CD4-positive, CD25-positive, alpha-beta regulatory T cell (primary cell): ENCODE measurements around the gene ALOX12B. TPM values are rescaled to one million over a fixed set of nuclear protein-coding genes. Genes with fewer than 3 reads are reported as not detected.

Source experiments
- ATAC-seq, 2 donors: fragments of 150-1000 bp; cut with Tn5 transposase; one replicate each; pipeline ENCODE4 v1.10.0; 2021; ENCODE audit warnings: low read depth in 2 of 2, moderate number of reproducible peaks in 2 of 2, moderate library complexity in 1 of 2
- DNase-seq, 3 donors: peaks; one replicate each; pipeline versions ENCODE4 v3.0.0 to v3.0.0-alpha.2; 2012 to 2022; ENCODE audit warnings: mixed read lengths in 1 of 3
- H3K27ac ChIP-seq: one replicate; pipeline ENCODE4 v1.7.0; 2013; ENCODE audit warnings: mild to moderate bottlenecking, low read length; ENCODE audit not compliant: insufficient read depth, poor library complexity, severe bottlenecking
- H3K27me3 ChIP-seq: one replicate; pipeline ENCODE4 v1.7.0; 2013; ENCODE audit warnings: low read length; ENCODE audit not compliant: control insufficient read depth, insufficient read depth
- H3K36me3 ChIP-seq: one replicate; pipeline ENCODE4 v1.7.0; 2013; ENCODE audit warnings: mild to moderate bottlenecking, low read length, moderate library complexity; ENCODE audit not compliant: control insufficient read depth, insufficient read depth
- H3K4me1 ChIP-seq: 2 replicates; pipeline ENCODE4 v1.7.0; 2013; ENCODE audit warnings: mild to moderate bottlenecking, low read length; ENCODE audit not compliant: insufficient read depth, control insufficient read depth, poor library complexity, severe bottlenecking
- H3K4me3 ChIP-seq: one replicate; pipeline ENCODE4 v1.7.0; 2013; ENCODE audit warnings: low read depth, mild to moderate bottlenecking, low read length, moderate library complexity
- H3K9me3 ChIP-seq, 2 experiments: 1 replicate in 1 of 2; 2 replicates in 1 of 2; pipeline ENCODE4 v1.7.0; 2013; ENCODE audit warnings: low read length in 2 of 2, mild to moderate bottlenecking in 1 of 2, moderate library complexity in 1 of 2; ENCODE audit not compliant: control insufficient read depth in 2 of 2
- H3K27ac Mint-ChIP-seq, 3 donors: one replicate each; pipeline ENCODE4 v1.8.0; 2020 to 2022; ENCODE audit warnings: mild to moderate bottlenecking in 3 of 3, mixed read lengths in 3 of 3, moderate library complexity in 2 of 3
- H3K27me3 Mint-ChIP-seq: one replicate; pipeline ENCODE4 v1.8.0; 2022; ENCODE audit warnings: mild to moderate bottlenecking, mixed read lengths
- H3K36me3 Mint-ChIP-seq: one replicate; pipeline ENCODE4 v1.8.0; 2020; ENCODE audit warnings: mixed read lengths
- H3K4me1 Mint-ChIP-seq, 4 donors: one replicate each; pipeline ENCODE4 v1.8.0; 2020 to 2022; ENCODE audit warnings: mixed read lengths in 4 of 4, mild to moderate bottlenecking in 1 of 4
- H3K4me3 Mint-ChIP-seq, 4 donors: one replicate each; pipeline ENCODE4 v1.8.0; 2020 to 2022; ENCODE audit warnings: mild to moderate bottlenecking in 4 of 4, mixed read lengths in 4 of 4, moderate library complexity in 3 of 4
- H3K9me3 Mint-ChIP-seq, 7 donors: one replicate each; pipeline ENCODE4 v1.8.0; 2020 to 2022; ENCODE audit warnings: mixed read lengths in 7 of 7, mild to moderate bottlenecking in 3 of 7, moderate library complexity in 2 of 7
- polyA plus RNA-seq, 4 donors: library from polyadenylated mRNA; unstranded; fragments of 300-500 nt; fragmentation: Illumina TruSeq; gene quantifications; one replicate each; pipeline ENCODE4 v1.2.3, GENCODE V29; 2021
- total RNA-seq: library from RNA; stranded (reverse); gene quantifications from one replicate; pipeline ENCODE4 v1.2.3, GENCODE V29; 2022

The ALOX12B gene
- total and polyA plus RNA-seq, 5 donors from 2014 or later, result 0.53 to 0.68 (median 0.67) TPM; not detected in 2

DNA sequence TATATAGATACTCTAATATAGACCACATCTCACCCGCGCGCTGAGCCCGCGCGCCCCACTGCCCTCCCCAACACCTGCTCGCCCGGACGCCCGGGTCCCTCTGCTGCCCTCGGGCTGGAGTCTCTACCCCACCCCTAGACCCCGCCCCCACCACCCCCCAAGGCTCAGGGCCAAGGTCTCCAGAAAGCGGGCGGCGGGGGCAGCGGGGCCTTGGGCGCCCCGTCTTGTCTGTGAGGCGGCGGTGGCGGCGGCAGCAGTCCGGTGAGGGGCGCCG, 33.8 kb upstream of the ALOX12B start:
- peaks cover 12% of the 10 kb centered on the region for H3K27me3 ChIP-seq
- H3K36me3 ChIP-seq, result no peaks in the 10 kb centered on the region
- DNase-seq (peak in 1 of 3 donors; percentile 35), ATAC-seq (no peak)
- no peaks in the 10 kb centered on the region for H3K9me3 ChIP-seq
- Mint-ChIP-seq H3K9me3 (peaks cover 0 to 19% (median 0%) of the 10 kb centered on the region in 7 donors), H3K36me3 (peaks cover 7% of the 10 kb centered on the region), H3K4me3 (peak overlapping the region; percentile 93 to 96 (median 94)), H3K4me1 (peaks cover 28 to 84% (median 56%) of the 10 kb centered on the region in 4 donors), H3K27me3 (peaks cover 82% of the 10 kb centered on the region), H3K27ac (no peak overlapping the region)
- H3K27ac ChIP-seq, result no peak overlapping the region
- peak overlapping the region; percentile 79 for H3K4me3 ChIP-seq
- H3K4me1 ChIP-seq, result peaks cover 80% of the 10 kb centered on the region

GRCh38 chr17:8120520-8121406, 33.2 kb upstream of the ALOX12B start:
- peaks cover 25 to 79% (median 52%) of the 10 kb centered on the region in 4 donors for H3K4me1 Mint-ChIP-seq
- peak; percentile 26 to 67 (median 49) for DNase-seq
- no peak overlapping the region for H3K27ac ChIP-seq
- peaks cover 0 to 19% (median 0%) of the 10 kb centered on the region in 7 donors for H3K9me3 Mint-ChIP-seq
- peak overlapping the region; percentile 93 to 96 (median 94) for H3K4me3 Mint-ChIP-seq
- ATAC-seq, result no peak
- peak overlapping the region; percentile 86 for H3K4me3 ChIP-seq
- no peaks in the 10 kb centered on the region for H3K9me3 ChIP-seq
- H3K27me3 Mint-ChIP-seq, result peaks cover 82% of the 10 kb centered on the region
- no peaks in the 10 kb centered on the region for H3K36me3 ChIP-seq
- peaks cover 18% of the 10 kb centered on the region for H3K27me3 ChIP-seq
- H3K27ac Mint-ChIP-seq, result peak overlapping the region; percentile 94 to 99 (median 99)
- H3K4me1 ChIP-seq, result peaks cover 75% of the 10 kb centered on the region
- H3K36me3 Mint-ChIP-seq, result peaks cover 7% of the 10 kb centered on the region

DNA sequence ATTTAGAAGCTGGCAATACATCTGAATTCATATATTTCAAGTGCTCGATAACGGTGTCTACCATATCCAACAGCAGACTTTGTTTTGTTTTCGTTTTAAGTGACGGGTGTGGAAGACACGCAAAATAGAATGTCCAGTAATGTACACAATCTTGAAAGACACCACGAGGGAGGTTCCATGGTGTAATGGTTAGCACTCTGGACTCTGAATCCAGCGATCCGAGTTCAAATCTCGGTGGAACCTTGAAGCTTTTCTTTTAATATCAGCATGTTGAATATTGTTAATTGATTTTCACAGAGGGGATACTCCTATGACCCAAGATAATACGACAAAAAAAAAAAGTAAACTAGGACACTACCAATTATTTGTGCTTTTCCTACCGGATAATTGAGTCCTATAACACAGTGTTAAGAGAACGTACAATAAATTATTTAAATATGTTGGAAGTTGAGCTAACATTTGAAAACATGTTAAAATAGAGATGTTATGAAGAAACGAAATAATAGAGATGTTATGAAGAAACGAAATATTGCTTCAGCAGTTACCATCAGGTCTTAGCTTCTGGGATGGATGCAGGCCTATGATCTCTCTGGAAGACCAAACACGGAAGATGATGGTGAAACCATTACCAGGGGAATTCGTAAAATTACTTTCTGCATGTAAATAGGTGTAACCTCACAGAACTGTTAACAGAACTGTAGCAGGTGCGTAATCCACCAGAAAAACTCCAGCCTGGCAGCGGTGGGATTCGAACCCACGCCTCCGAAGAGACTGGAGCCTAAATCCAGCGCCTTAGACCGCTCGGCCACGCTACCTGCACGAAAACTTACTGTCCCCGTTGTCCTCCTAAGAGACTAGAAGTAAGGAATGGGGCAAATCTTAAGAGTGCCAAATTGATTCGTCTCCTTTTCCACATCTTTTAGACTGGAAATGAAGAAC, 32.3 kb upstream of the ALOX12B start:
- peaks cover 66% of the 10 kb centered on the region for H3K4me1 ChIP-seq
- H3K4me3 ChIP-seq, result peak overlapping the region; percentile 86
- DNase-seq (peak; percentile 69 to 93 (median 91)), ATAC-seq (peak; percentile 51 to 58)
- no peaks in the 10 kb centered on the region for H3K36me3 ChIP-seq
- peaks cover 22% of the 10 kb centered on the region for H3K27me3 ChIP-seq
- peak overlapping the region; percentile 75 for H3K27ac ChIP-seq
- no peaks in the 10 kb centered on the region for H3K9me3 ChIP-seq
- Mint-ChIP-seq H3K27ac (peak overlapping the region; percentile 94 to 99 (median 99)), H3K4me3 (peak overlapping the region; percentile 93 to 96 (median 94)), H3K36me3 (peaks cover 7% of the 10 kb centered on the region), H3K9me3 (peaks cover 0 to 14% (median 0%) of the 10 kb centered on the region in 7 donors), H3K27me3 (peaks cover 82% of the 10 kb centered on the region), H3K4me1 (peaks cover 19 to 70% (median 44%) of the 10 kb centered on the region in 4 donors)

DNA sequence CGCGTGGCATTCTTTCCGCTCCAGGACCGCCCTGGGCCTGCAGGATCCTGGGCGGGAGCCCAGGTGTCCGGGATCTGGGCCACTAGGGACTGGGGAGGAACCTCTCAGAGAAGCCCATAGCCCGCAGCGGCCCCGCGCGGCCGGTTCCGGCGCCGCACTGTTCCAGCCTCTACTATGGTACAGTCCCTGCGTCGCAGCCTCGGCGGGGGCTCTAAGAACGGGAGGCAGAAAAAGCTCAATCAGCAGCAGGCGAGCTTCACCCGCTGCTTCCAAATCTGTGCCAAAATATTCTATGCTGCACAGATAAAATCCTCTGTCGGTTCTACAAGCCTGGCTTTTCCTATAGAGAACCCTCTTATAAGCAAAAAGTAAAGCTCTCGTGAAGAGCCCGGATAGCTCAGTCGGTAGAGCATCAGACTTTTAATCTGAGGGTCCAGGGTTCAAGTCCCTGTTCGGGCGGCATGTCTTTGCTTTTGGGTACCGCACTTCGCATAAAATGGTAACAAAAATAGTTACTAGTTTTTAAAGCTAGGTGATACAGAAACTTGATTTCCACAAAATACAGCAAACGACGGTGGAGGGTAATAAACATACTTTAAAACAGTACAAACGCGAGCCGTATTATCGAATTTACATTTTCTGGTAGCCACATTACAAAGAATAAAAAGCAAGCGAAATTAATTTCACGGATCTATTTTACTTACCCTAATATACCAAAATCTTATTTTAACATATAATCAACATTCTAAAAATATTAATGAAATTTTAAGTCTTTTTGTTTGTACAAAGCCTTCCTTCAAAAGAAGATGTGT, 31.5 kb upstream of the ALOX12B start:
- H3K27me3 Mint-ChIP-seq, result peaks cover 82% of the 10 kb centered on the region
- Histone ChIP-seq H3K9me3 (no peaks in the 10 kb centered on the region), H3K27ac (peak overlapping the region; percentile 75), H3K36me3 (no peaks in the 10 kb centered on the region), H3K4me1 (peaks cover 57% of the 10 kb centered on the region), H3K4me3 (peak overlapping the region; percentile 86), H3K27me3 (peaks cover 22% of the 10 kb centered on the region)
- H3K9me3 Mint-ChIP-seq, result peaks cover 0 to 12% (median 0%) of the 10 kb centered on the region in 7 donors
- H3K36me3 Mint-ChIP-seq, result peaks cover 7% of the 10 kb centered on the region
- peaks cover 16 to 61% (median 37%) of the 10 kb centered on the region in 4 donors for H3K4me1 Mint-ChIP-seq
- peak overlapping the region; percentile 93 to 98 (median 94) for H3K4me3 Mint-ChIP-seq
- peak; percentile 74 for ATAC-seq
- DNase-seq, result peak; percentile 75 to 88 (median 80)
- peak overlapping the region; percentile 95 to 100 (median 99) for H3K27ac Mint-ChIP-seq

- DNase-seq (no peak), ATAC-seq (peak in 1 of 2 donors; percentile 1)
- Histone ChIP-seq H3K27me3 (peaks cover 22% of the 10 kb centered on the region), H3K9me3 (no peaks in the 10 kb centered on the region), H3K4me3 (peak within 1 kb of the TSS; percentile 86), H3K27ac (peak within 1 kb of the TSS; percentile 75), H3K4me1 (peaks cover 49% of the 10 kb centered on the region), H3K36me3 (no peaks in the 10 kb centered on the region)
- Mint-ChIP-seq H3K9me3 (peaks cover 0 to 11% (median 0%) of the 10 kb centered on the region in 7 donors), H3K4me1 (peaks cover 16 to 53% (median 31%) of the 10 kb centered on the region in 4 donors), H3K36me3 (peaks cover 7% of the 10 kb centered on the region), H3K27ac (peak within 1 kb of the TSS; percentile 95 to 100 (median 99)), H3K4me3 (peak within 1 kb of the TSS; percentile 93 to 98 (median 94)), H3K27me3 (peaks cover 82% of the 10 kb centered on the region)
Measured at GRCh38 chr17:8117980-8118768, 30.7 kb upstream of the ALOX12B start, which contains the start of gene ALOXE3. Gene ALOXE3, minus strand, starts transcription at chr17:8118514. Its CDS starts 524 bp downstream, at chr17:8117990.

DNA sequence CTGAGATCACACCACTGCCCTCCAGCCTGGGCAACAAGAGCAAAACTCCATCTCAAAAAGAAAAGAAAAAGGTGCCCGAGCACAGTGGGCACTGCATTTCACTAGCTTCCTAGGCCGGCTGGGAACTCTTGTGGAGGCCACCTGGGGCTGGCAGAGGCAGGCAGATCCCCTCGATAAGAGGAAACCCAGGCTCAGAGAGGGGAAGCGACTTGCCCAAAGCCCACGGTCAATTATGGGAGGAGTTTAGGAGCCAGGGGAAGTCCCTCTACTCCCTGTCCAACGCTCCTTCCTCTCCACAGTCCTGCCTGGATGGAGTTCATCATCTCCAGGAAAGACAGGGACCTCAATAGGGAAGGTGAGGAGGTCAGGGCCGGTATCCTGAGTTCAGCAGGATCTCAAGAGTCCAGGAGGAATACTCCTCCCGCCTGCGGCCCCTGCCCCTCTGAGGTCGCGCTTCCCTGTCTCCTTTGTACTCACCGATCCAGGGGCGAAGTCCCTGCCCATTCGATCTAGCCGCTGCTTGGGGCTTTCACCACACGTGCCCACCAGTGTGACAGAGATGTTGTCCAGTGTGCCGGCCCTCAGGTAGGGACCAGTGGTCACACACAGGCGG, 30.0 kb upstream of the ALOX12B start:
- peak overlapping the region; percentile 7 for H3K4me3 ChIP-seq
- no peak for ATAC-seq
- Mint-ChIP-seq H3K4me1 (peaks cover 16 to 46% (median 28%) of the 10 kb centered on the region in 4 donors), H3K36me3 (peaks cover 11% of the 10 kb centered on the region), H3K27me3 (peaks cover 86% of the 10 kb centered on the region), H3K4me3 (peak overlapping the region; percentile 63 to 94 (median 94)), H3K9me3 (peaks cover 0 to 11% (median 0%) of the 10 kb centered on the region in 7 donors), H3K27ac (peak overlapping the region in 1 of 3 donors; percentile 69)
- DNase-seq, result no peak
- no peak overlapping the region for H3K27ac ChIP-seq
- H3K36me3 ChIP-seq, result no peaks in the 10 kb centered on the region
- peaks cover 26% of the 10 kb centered on the region for H3K27me3 ChIP-seq
- peaks cover 42% of the 10 kb centered on the region for H3K4me1 ChIP-seq
- no peaks in the 10 kb centered on the region for H3K9me3 ChIP-seq
